Stimulated activated memory B cell treated with anti-CD40 and anti-IgM and Interleukin-4, amounts not matched to agents 10 μg/mL and 1 μg/mL and 100 μg/mL, for 72 hours (primary cell): Measurements from ENCODE around the gene GRIK5.
A peak's percentile ranks its signal among the peaks of the same experiment; 100 is the strongest.

Experiments used
- ATAC-seq: fragments of 150-1000 bp; cut with Tn5 transposase; 2 replicates; pipeline ENCODE4 v1.10.0; 2021
- H3K27ac Mint-ChIP-seq: one replicate; pipeline ENCODE4 v1.8.0; 2022; ENCODE audit warnings: mild to moderate bottlenecking, mixed read lengths
- H3K27me3 Mint-ChIP-seq: one replicate; pipeline ENCODE4 v1.8.0; 2022; ENCODE audit warnings: mixed read lengths
- H3K36me3 Mint-ChIP-seq: one replicate; pipeline ENCODE4 v1.8.0; 2022; ENCODE audit warnings: mixed read lengths
- H3K4me1 Mint-ChIP-seq: one replicate; pipeline ENCODE4 v1.8.0; 2022; ENCODE audit warnings: mixed read lengths
- H3K4me3 Mint-ChIP-seq: one replicate; pipeline ENCODE4 v1.8.0; 2022; ENCODE audit warnings: mild to moderate bottlenecking, moderate library complexity, mixed read lengths
- H3K9me3 Mint-ChIP-seq: one replicate; pipeline ENCODE4 v1.8.0; 2022; ENCODE audit warnings: mixed read lengths

Gene GRIK5

GRCh38 chr19:42069619-42070351, at the start of gene GRIK5:
TSS of gene GRIK5 (minus strand) at chr19:42070206. CDS start at chr19:42065770, 4,436 bp downstream.
- no peaks in the 10 kb centered on the region for H3K4me1 Mint-ChIP-seq

DNA sequence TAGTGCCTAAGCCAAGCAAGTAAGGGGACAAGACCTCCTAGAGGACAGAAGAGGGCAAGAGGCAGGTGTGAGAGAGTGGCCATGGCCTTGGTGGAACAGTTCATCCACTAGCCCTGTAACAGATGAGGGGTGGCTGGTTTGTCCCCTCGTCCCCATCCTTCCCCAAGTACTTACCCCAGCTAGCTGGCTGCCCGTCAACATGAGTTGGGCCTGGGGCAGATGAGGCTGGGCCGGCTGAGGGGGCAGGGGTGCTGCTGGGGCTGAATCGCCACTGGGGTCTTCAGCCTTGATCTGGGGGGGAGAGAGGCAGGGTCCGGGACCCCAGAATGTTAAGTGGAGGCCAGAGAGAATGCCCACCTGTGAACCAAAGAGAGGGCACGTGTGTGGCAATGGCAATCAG, 47.1 kb upstream of the GRIK5 start:
- no peaks in the 10 kb centered on the region for H3K27me3 Mint-ChIP-seq
- H3K27ac Mint-ChIP-seq, result peak overlapping the region; percentile 83
- ATAC-seq, result no peak
- peaks cover 67% of the 10 kb centered on the region for H3K36me3 Mint-ChIP-seq
- no peaks in the 10 kb centered on the region for H3K9me3 Mint-ChIP-seq
- peak overlapping the region; percentile 56 for H3K4me3 Mint-ChIP-seq
- peaks cover 84% of the 10 kb centered on the region for H3K4me1 Mint-ChIP-seq

More at GRCh38 chr19:42069619-42070351, at the start of gene GRIK5:
- Mint-ChIP-seq H3K27ac (no peak within 1 kb of the TSS), H3K4me3 (no peak within 1 kb of the TSS), H3K9me3 (no peaks in the 10 kb centered on the region), H3K27me3 (peaks cover 9% of the 10 kb centered on the region), H3K36me3 (no peaks in the 10 kb centered on the region)
- ATAC-seq, result peak; percentile 20

GRCh38 chr19:42116308-42117075, 46.5 kb upstream of the GRIK5 start:
- H3K4me3 Mint-ChIP-seq, result peak overlapping the region; percentile 56
- ATAC-seq, result no peak
- no peaks in the 10 kb centered on the region for H3K9me3 Mint-ChIP-seq
- no peaks in the 10 kb centered on the region for H3K27me3 Mint-ChIP-seq
- H3K4me1 Mint-ChIP-seq, result peaks cover 83% of the 10 kb centered on the region
- H3K36me3 Mint-ChIP-seq, result peaks cover 65% of the 10 kb centered on the region
- H3K27ac Mint-ChIP-seq, result peak overlapping the region; percentile 83

DNA sequence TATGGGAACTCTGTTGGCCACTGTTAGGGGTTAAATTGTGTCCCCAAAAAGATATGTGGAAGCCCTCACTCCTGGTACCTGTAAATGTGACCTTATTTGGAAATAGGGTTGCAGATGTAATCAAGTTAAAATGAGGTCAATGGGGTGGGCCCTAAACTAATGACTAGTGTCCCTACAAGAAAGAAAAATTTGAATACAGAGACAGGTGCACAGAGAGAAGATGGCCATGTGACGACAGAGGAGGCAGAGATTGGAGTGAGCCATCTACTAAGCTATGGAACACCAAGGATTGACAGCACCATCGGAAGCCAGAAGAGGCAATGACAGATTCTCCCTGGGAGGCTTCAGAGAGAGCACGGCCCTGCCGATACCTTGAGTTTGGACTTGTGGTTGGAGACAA, 45.7 kb upstream of the GRIK5 start:
- Mint-ChIP-seq H3K4me1 (peaks cover 83% of the 10 kb centered on the region), H3K27ac (peak overlapping the region; percentile 83), H3K9me3 (no peaks in the 10 kb centered on the region), H3K36me3 (peaks cover 65% of the 10 kb centered on the region), H3K4me3 (no peak overlapping the region), H3K27me3 (no peaks in the 10 kb centered on the region)
- peak; percentile 41 for ATAC-seq

DNA sequence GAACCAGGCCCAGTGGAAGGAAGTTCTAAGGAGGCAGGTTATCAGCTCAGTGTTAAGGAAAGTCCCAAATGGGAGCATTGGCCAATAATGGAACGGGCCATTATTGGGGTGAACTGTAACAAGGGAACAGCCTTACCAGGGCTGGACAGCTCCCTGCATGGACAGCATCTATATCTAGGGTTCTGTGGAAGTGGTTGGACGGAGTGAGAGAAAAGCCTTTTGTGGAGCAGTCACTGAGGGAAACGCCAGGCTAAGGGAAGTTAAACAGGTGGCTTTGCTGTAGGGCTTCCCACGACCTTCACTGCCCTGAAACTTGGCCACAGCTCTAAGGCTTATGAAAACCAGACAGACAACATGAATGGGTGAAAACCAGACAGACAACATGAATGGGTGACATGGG, 45.2 kb upstream of the GRIK5 start:
- ATAC-seq, result no peak
- peak overlapping the region; percentile 39 for H3K4me3 Mint-ChIP-seq
- H3K27me3 Mint-ChIP-seq, result no peaks in the 10 kb centered on the region

DNA sequence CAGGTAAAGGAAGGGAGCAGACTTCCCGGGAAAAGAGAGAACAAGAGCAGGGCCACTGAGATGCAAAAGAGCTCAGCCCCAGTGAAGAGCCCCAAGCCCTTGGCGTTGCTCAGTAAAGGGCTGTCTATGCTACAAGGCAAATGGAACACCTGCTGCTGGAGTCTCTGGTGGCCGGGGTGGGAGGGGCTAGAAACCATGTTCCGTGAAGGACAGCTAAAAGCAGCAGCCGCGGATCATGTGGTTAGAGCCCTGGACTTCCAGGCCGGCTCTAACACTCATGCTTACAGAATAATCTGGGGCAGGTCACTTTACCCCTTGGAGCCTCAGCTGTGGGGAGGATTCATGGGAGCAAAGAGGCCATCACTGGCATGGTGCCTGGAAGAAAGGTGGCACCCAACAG, 44.4 kb upstream of the GRIK5 start:
- Mint-ChIP-seq H3K27me3 (no peaks in the 10 kb centered on the region), H3K4me3 (peak overlapping the region; percentile 64), H3K9me3 (no peaks in the 10 kb centered on the region), H3K27ac (peak overlapping the region; percentile 83), H3K36me3 (peaks cover 65% of the 10 kb centered on the region), H3K4me1 (peaks cover 82% of the 10 kb centered on the region)
- ATAC-seq, result peak; percentile 90

More for the DNA sequence above, 45.2 kb upstream of the GRIK5 start:
- H3K27ac Mint-ChIP-seq, result peak overlapping the region; percentile 83
- H3K36me3 Mint-ChIP-seq, result peaks cover 65% of the 10 kb centered on the region
- peaks cover 81% of the 10 kb centered on the region for H3K4me1 Mint-ChIP-seq
- no peaks in the 10 kb centered on the region for H3K9me3 Mint-ChIP-seq

DNA sequence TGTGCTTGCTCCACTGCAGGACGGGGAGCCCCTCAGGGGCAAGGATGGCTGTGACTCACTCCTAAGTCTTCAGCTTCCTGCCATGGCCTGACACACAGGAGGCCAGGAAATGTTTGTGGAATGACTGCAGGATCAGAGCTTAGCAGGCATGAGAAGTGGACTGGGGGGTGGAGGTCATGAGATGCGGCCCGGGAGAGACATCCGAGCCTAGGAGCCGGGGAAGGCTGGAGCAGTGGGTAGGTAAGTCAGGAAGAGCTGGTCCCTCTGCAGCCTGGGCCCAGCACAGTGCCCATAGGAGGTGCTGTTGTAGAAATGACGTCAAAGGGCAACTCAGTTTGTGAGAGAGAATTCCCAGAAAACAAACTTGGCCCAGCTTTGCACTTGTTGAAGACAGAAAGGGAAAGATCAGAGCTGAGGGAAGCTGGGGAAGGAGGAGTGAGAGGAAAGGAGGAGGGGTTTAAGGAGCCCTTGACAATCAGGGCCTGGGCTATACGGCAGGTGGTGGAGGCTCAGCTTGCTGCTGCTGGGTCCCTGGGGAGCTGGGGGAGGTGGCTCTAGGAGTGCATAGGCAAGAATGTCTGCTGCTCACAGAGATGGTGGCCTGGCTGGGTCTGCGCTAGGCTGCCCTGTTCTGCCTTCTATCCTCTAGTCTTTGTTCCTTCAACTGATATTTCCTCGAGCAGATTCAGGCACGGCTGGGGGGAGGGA, 43.8 kb upstream of the GRIK5 start:
- Mint-ChIP-seq H3K9me3 (no peaks in the 10 kb centered on the region), H3K27me3 (no peaks in the 10 kb centered on the region), H3K36me3 (peaks cover 61% of the 10 kb centered on the region), H3K4me3 (peak overlapping the region; percentile 64), H3K27ac (peak overlapping the region; percentile 83), H3K4me1 (peaks cover 83% of the 10 kb centered on the region)
- ATAC-seq, result peak; percentile 92

DNA sequence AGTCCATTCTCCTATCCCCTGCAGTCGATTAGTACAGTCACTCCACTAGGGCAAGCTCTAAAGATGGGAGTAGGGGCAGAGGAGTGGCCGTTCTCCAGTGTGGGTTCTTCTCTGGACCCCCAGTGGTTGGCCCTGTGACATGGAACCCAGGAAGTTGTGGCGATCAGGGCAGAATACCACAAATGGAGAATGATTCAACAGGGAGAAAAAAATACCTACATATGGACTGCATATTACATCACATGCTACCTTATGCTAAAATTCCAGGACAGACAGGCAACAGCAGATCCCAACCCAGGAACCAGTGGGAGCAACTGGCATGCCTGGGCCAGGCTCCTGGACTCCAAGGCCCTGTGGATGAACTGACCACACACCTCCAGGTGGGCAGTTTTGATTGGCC, 41.8 kb upstream of the GRIK5 start:
- Mint-ChIP-seq H3K27me3 (no peaks in the 10 kb centered on the region), H3K4me1 (peaks cover 77% of the 10 kb centered on the region), H3K27ac (peak overlapping the region; percentile 83), H3K36me3 (peaks cover 44% of the 10 kb centered on the region), H3K9me3 (no peaks in the 10 kb centered on the region), H3K4me3 (no peak overlapping the region)
- ATAC-seq, result no peak

GRCh38 chr19:42111384-42111783, 41.4 kb upstream of the GRIK5 start:
- ATAC-seq, result no peak
- Mint-ChIP-seq H3K36me3 (peaks cover 43% of the 10 kb centered on the region), H3K4me1 (peaks cover 76% of the 10 kb centered on the region), H3K4me3 (no peak overlapping the region), H3K9me3 (no peaks in the 10 kb centered on the region), H3K27me3 (no peaks in the 10 kb centered on the region), H3K27ac (peak overlapping the region; percentile 83)

DNA sequence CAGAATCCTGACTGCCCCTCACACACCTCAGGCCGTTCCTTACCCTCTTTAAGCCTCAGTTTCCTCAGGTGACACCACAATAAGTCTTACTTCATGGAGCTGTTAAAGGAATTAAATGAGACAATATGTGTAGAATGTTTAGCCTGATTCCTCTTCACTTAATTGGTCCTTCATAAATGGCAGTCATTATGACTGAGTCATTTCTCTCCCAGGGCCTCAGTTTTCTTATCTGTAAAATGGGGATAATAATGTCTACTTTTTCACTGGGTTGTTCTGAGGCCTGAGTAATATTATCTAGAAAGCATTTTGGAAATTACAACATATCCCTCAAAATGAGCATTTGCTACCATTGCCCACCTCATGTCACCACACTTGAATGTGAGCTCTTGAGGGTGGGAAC, 40.7 kb upstream of the GRIK5 start:
- Mint-ChIP-seq H3K9me3 (no peaks in the 10 kb centered on the region), H3K27ac (peak overlapping the region; percentile 83), H3K4me3 (no peak overlapping the region), H3K27me3 (no peaks in the 10 kb centered on the region), H3K36me3 (peaks cover 44% of the 10 kb centered on the region), H3K4me1 (peaks cover 76% of the 10 kb centered on the region)
- no peak for ATAC-seq

- Mint-ChIP-seq H3K27ac (no peak overlapping the region), H3K9me3 (no peaks in the 10 kb centered on the region), H3K36me3 (peaks cover 44% of the 10 kb centered on the region), H3K27me3 (no peaks in the 10 kb centered on the region), H3K4me1 (peaks cover 76% of the 10 kb centered on the region), H3K4me3 (no peak overlapping the region)
- ATAC-seq, result no peak
Observed at GRCh38 chr19:42109896-42110295, 39.9 kb upstream of the GRIK5 start.

- Mint-ChIP-seq H3K27ac (no peak overlapping the region), H3K4me3 (no peak overlapping the region), H3K4me1 (peaks cover 73% of the 10 kb centered on the region), H3K36me3 (peaks cover 52% of the 10 kb centered on the region), H3K9me3 (no peaks in the 10 kb centered on the region), H3K27me3 (no peaks in the 10 kb centered on the region)
- peak; percentile 98 for ATAC-seq
Observed at GRCh38 chr19:42108527-42109389, 38.8 kb upstream of the GRIK5 start.

GRCh38 chr19:42105368-42105767, 35.4 kb upstream of the GRIK5 start:
- H3K4me1 Mint-ChIP-seq, result peaks cover 52% of the 10 kb centered on the region
- H3K27ac Mint-ChIP-seq, result peak overlapping the region; percentile 85
- H3K4me3 Mint-ChIP-seq, result no peak overlapping the region
- no peaks in the 10 kb centered on the region for H3K27me3 Mint-ChIP-seq
- no peaks in the 10 kb centered on the region for H3K9me3 Mint-ChIP-seq
- H3K36me3 Mint-ChIP-seq, result peaks cover 44% of the 10 kb centered on the region
- ATAC-seq, result no peak

- Mint-ChIP-seq H3K9me3 (no peaks in the 10 kb centered on the region), H3K4me1 (peaks cover 44% of the 10 kb centered on the region), H3K4me3 (no peak overlapping the region), H3K27ac (no peak overlapping the region), H3K36me3 (peaks cover 51% of the 10 kb centered on the region), H3K27me3 (no peaks in the 10 kb centered on the region)
- no peak for ATAC-seq
Observed at GRCh38 chr19:42102877-42103276, 32.9 kb upstream of the GRIK5 start.
